ENCODE measurements around the gene RRAD.

DNA sequence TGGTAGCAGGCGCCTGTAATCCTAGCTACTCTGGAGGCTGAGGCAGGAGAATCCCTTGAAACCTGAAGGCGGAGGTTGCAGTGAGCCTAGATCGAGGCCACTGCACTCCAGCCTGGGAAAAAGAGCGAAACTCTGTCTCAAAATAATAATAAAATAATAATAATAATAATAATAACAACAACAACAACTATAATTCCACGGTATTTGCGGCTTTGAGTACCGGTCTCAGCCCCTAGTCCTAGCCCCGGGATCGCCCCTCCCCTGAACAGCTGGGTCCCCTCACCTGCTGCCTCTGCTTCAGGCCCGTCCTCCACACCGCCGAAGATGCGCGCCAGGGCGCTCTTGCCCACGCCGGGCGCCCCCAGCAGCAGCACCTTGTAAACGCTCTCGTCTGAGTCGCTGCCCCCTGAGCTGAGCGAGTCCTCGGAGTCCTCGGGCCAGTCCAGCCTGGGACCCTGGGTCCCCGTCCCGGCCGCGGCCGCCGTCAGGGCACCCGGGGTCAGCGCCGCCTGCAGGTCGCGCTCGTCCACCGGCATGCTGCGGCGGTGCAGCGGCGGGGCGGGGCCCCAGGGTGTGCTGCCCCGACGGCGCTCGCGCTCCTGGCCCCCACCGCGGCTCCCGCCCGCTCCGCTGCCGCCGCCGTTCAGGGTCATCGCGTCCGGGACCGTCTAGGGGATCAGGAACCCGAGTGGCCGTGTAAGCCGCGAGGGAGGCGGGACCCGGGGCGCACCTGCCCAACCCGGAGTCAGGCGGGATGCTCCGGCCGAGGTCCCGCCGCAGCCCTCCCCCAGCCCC lies 611 bp downstream of the RRAD start:
- TF ChIP-seq, protein P1, sequence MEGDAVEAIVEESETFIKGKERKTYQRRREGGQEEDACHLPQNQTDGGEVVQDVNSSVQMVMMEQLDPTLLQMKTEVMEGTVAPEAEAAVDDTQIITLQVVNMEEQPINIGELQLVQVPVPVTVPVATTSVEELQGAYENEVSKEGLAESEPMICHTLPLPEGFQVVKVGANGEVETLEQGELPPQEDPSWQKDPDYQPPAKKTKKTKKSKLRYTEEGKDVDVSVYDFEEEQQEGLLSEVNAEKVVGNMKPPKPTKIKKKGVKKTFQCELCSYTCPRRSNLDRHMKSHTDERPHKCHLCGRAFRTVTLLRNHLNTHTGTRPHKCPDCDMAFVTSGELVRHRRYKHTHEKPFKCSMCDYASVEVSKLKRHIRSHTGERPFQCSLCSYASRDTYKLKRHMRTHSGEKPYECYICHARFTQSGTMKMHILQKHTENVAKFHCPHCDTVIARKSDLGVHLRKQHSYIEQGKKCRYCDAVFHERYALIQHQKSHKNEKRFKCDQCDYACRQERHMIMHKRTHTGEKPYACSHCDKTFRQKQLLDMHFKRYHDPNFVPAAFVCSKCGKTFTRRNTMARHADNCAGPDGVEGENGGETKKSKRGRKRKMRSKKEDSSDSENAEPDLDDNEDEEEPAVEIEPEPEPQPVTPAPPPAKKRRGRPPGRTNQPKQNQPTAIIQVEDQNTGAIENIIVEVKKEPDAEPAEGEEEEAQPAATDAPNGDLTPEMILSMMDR (IDR thresholded peaks at IDR 0.05; ENCODE audit: insufficient read depth, low read length) = peak; percentile 23
- TF ChIP-seq POLR2AphosphoS5 (IDR thresholded peaks at IDR 0.05; ENCODE audit: low read depth) = no peak

Data from HL-60 (cell line).